ENCODE data around the gene MICOS13.

The MICOS13 gene

GRCh38 chr19:5648464-5648863, 31.9 kb downstream of the MICOS13 start:
- Histone ChIP-seq H3K79me2 (ENCODE audit: low read length) (peaks cover 79% of the 10 kb centered on the region), H3K4me3 (ENCODE audit: low read length) (no peak overlapping the region), H3K36me3 (replicated peaks; ENCODE audit: low read depth, low read length) (peaks cover 89% of the 10 kb centered on the region), H2AFZ (ENCODE audit: low read depth, low read length) (no peak overlapping the region), H3K4me2 (ENCODE audit: low read length) (no peak overlapping the region), H3K9ac (ENCODE audit: low read length) (no peak overlapping the region), H3K27ac (ENCODE audit: low read length) (no peak overlapping the region), H4K20me1 (ENCODE audit: insufficient read depth, low read length) (peaks cover 44% of the 10 kb centered on the region), H3K9me3 (ENCODE audit: insufficient read depth, low read length) (no peaks in the 10 kb centered on the region), H3K27me3 (ENCODE audit: low read depth, low read length) (no peaks in the 10 kb centered on the region), H3K4me1 (ENCODE audit: low read length) (no peaks in the 10 kb centered on the region)
- no peak for TF ChIP-seq CTCF (IDR thresholded peaks at IDR 0.05; ENCODE audit: low read depth, low read length)
- TF ChIP-seq EZH2phosphoT487 (IDR thresholded peaks at IDR 0.05; ENCODE audit: low read depth), result no peak

GRCh38 chr19:5646703-5647102, 33.6 kb downstream of the MICOS13 start:
- Histone ChIP-seq H3K4me3 (ENCODE audit: low read length) (no peak overlapping the region), H2AFZ (ENCODE audit: low read depth, low read length) (no peak overlapping the region), H3K36me3 (replicated peaks; ENCODE audit: low read depth, low read length) (peaks cover 88% of the 10 kb centered on the region), H3K9me3 (ENCODE audit: insufficient read depth, low read length) (no peaks in the 10 kb centered on the region), H3K4me1 (ENCODE audit: low read length) (no peaks in the 10 kb centered on the region), H3K4me2 (ENCODE audit: low read length) (no peak overlapping the region), H3K79me2 (ENCODE audit: low read length) (peaks cover 86% of the 10 kb centered on the region), H4K20me1 (ENCODE audit: insufficient read depth, low read length) (peaks cover 60% of the 10 kb centered on the region), H3K27me3 (ENCODE audit: low read depth, low read length) (no peaks in the 10 kb centered on the region), H3K9ac (ENCODE audit: low read length) (no peak overlapping the region), H3K27ac (ENCODE audit: low read length) (no peak overlapping the region)
- no peak for TF ChIP-seq EZH2phosphoT487 (IDR thresholded peaks at IDR 0.05; ENCODE audit: low read depth)
- no peak for TF ChIP-seq CTCF (IDR thresholded peaks at IDR 0.05; ENCODE audit: low read depth, low read length)

GRCh38 chr19:5645409-5645808, 34.9 kb downstream of the MICOS13 start:
- H3K79me2 ChIP-seq (ENCODE audit: low read length), result peaks cover 86% of the 10 kb centered on the region
- no peaks in the 10 kb centered on the region for H3K9me3 ChIP-seq (ENCODE audit: insufficient read depth, low read length)
- H3K9ac ChIP-seq (ENCODE audit: low read length), result no peak overlapping the region
- no peak overlapping the region for H3K4me2 ChIP-seq (ENCODE audit: low read length)
- H3K36me3 ChIP-seq (replicated peaks; ENCODE audit: low read depth, low read length), result peaks cover 83% of the 10 kb centered on the region
- TF ChIP-seq CTCF (IDR thresholded peaks at IDR 0.05; ENCODE audit: low read depth, low read length), result no peak
- TF ChIP-seq EZH2phosphoT487 (IDR thresholded peaks at IDR 0.05; ENCODE audit: low read depth), result no peak
- no peak overlapping the region for H3K27ac ChIP-seq (ENCODE audit: low read length)
- H2AFZ ChIP-seq (ENCODE audit: low read depth, low read length), result no peak overlapping the region
- no peak overlapping the region for H3K4me3 ChIP-seq (ENCODE audit: low read length)
- H3K27me3 ChIP-seq (ENCODE audit: low read depth, low read length), result no peaks in the 10 kb centered on the region
- H4K20me1 ChIP-seq (ENCODE audit: insufficient read depth, low read length), result peaks cover 73% of the 10 kb centered on the region
- H3K4me1 ChIP-seq (ENCODE audit: low read length), result no peaks in the 10 kb centered on the region

- H4K20me1 ChIP-seq (ENCODE audit: insufficient read depth, low read length), result peaks cover 85% of the 10 kb centered on the region
- no peaks in the 10 kb centered on the region for H3K4me1 ChIP-seq (ENCODE audit: low read length)
- no peak overlapping the region for H3K9ac ChIP-seq (ENCODE audit: low read length)
- no peak overlapping the region for H2AFZ ChIP-seq (ENCODE audit: low read depth, low read length)
- H3K4me2 ChIP-seq (ENCODE audit: low read length), result no peak overlapping the region
- H3K27me3 ChIP-seq (ENCODE audit: low read depth, low read length), result no peaks in the 10 kb centered on the region
- H3K79me2 ChIP-seq (ENCODE audit: low read length), result peaks cover 93% of the 10 kb centered on the region
- no peaks in the 10 kb centered on the region for H3K9me3 ChIP-seq (ENCODE audit: insufficient read depth, low read length)
- H3K4me3 ChIP-seq (ENCODE audit: low read length), result no peak overlapping the region
- no peak for TF ChIP-seq CTCF (IDR thresholded peaks at IDR 0.05; ENCODE audit: low read depth, low read length)
- TF ChIP-seq EZH2phosphoT487 (IDR thresholded peaks at IDR 0.05; ENCODE audit: low read depth), result no peak
- no peak overlapping the region for H3K27ac ChIP-seq (ENCODE audit: low read length)
- H3K36me3 ChIP-seq (replicated peaks; ENCODE audit: low read depth, low read length), result peaks cover 76% of the 10 kb centered on the region
Measured at GRCh38 chr19:5644037-5644436, 36.3 kb downstream of the MICOS13 start.
